ENCODE data around the gene STUM. TPM values are rescaled to one million over a fixed set of nuclear protein-coding genes. Genes with fewer than 3 reads are reported as not detected.

The STUM gene
- total RNA-seq, 1 experiment from 2014 or later, result 0.11 TPM

DNA sequence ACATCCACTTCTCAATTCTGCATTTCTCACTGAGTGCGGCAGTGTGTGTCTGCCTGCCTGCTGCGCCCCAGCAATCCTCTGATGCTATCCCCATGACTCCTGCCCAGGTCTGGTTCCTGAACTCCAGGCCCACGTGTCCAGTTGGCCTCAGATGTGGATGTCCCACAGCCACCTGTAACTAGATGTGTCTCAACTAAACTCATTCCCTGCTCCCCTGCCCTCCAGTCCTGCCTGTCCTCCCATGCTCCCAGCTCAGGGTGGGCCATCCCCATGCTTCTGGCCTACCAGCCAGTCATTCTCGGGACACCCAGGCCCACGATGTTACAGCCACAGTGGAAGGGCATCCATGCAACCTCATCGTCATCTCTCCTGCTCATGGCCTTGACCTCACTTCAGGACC is 76.8 kb downstream of the STUM start:
- H3K4me2 ChIP-seq (ENCODE audit: insufficient read depth, insufficient read length, low read length), result no peak overlapping the region
- WGBS (ENCODE audit: extremely low coverage, insufficient read length, low lambda C conversion rate), result no CpG with 5 or more reads among the region's 6 CpGs
- no peak overlapping the region for H4K8ac ChIP-seq (replicated peaks; ENCODE audit: insufficient read length, low read depth, low read length)
- H2BK15ac ChIP-seq (ENCODE audit: low read depth, low read length), result no peak overlapping the region
- H3K79me1 ChIP-seq (ENCODE audit: insufficient read depth, low read depth, low read length, poor library complexity, severe bottlenecking), result no peaks in the 10 kb centered on the region
- no peak overlapping the region for H3T11ph ChIP-seq (ENCODE audit: low read length)
- no peaks in the 10 kb centered on the region for H4K20me1 ChIP-seq (ENCODE audit: control insufficient read depth, insufficient read depth, insufficient read length)
- H3K18ac ChIP-seq (ENCODE audit: insufficient read length, low read depth, low read length), result no peak overlapping the region
- H3K23me2 ChIP-seq (ENCODE audit: insufficient read length, low read depth, low read length, poor library complexity, severe bottlenecking), result no peaks in the 10 kb centered on the region
- H4K91ac ChIP-seq (ENCODE audit: insufficient read length, low read depth, low read length), result no peak overlapping the region
- no peak overlapping the region for H2BK20ac ChIP-seq (ENCODE audit: low read depth, low read length, poor library complexity, severe bottlenecking)
- no peak overlapping the region for H3K9ac ChIP-seq (ENCODE audit: extremely low read depth, insufficient read length, low read length)
- Mint-ChIP-seq H3K4me1 (peaks cover 0 to 2% of the 10 kb centered on the region in 2 experiments; a peak in 2 of 4 replicates), H3K27ac (no peak overlapping the region), H3K9me3 (peaks cover 6 to 8% of the 10 kb centered on the region in 2 experiments; a peak in 4 of 5 replicates), H3K36me3 (ENCODE audit: insufficient read depth in 1 of 3, low read depth in 3 of 3) (peaks cover 0 to 5% (median 5%) of the 10 kb centered on the region in 3 experiments; a peak in 1 of 7 replicates), H3K4me3 (no peak overlapping the region), H3K27me3 (ENCODE audit: low read depth) (peaks cover 34% of the 10 kb centered on the region)
- no peaks in the 10 kb centered on the region for H3K4me1 ChIP-seq (ENCODE audit: insufficient read depth, low read length)
- H3K14ac ChIP-seq (ENCODE audit: insufficient read depth, low read length), result no peak overlapping the region
- H3K23ac ChIP-seq (ENCODE audit: insufficient read length, low read depth, low read length), result no peak overlapping the region
- H3K9me3 ChIP-seq (ENCODE audit: control insufficient read depth, low read depth, low read length), result no peaks in the 10 kb centered on the region
- no peak overlapping the region for H3K56ac ChIP-seq (ENCODE audit: insufficient read length, low read depth, low read length)
- TF ChIP-seq CTCF (conservative IDR thresholded peaks at IDR 0.05), result no peak
- no peak overlapping the region for H3K27ac ChIP-seq (ENCODE audit: insufficient read length, low read depth, low read length)
- no peak overlapping the region for H2AFZ ChIP-seq (ENCODE audit: low read length)
- H4K5ac ChIP-seq (ENCODE audit: insufficient read length, low read depth, low read length), result no peak overlapping the region
- no peak overlapping the region for H2BK120ac ChIP-seq (ENCODE audit: low read depth, low read length, poor library complexity, severe bottlenecking)
- no peak overlapping the region for H2BK5ac ChIP-seq (ENCODE audit: insufficient read length, low read length)
- H3K79me2 ChIP-seq (ENCODE audit: insufficient read depth, low read length), result no peaks in the 10 kb centered on the region
- H2AK5ac ChIP-seq (ENCODE audit: insufficient read length, low read length), result no peak overlapping the region
- no peak for DNase-seq
- peaks cover 8% of the 10 kb centered on the region; the same call in 1 of the 2 replicates for H3K27me3 ChIP-seq (ENCODE audit: insufficient read depth, low read length)
- no peak overlapping the region for H3K4ac ChIP-seq (ENCODE audit: low read depth, low read length)
- H2BK12ac ChIP-seq (ENCODE audit: insufficient read length, low read depth, low read length), result no peak overlapping the region

All from H9 (cell line).